H9 (cell line): ENCODE results near the gene HSP90AA1. TPM values are rescaled to one million over a fixed set of nuclear protein-coding genes. Genes with fewer than 3 reads are reported as not detected.

Source experiments
- DNase-seq: peaks from one replicate; pipeline ENCODE4 v3.0.0-alpha.2; 2017
- H2AFZ ChIP-seq: one replicate; pipeline ENCODE4 v1.6.1; 2013; ENCODE audit warnings: mild to moderate bottlenecking, low read length, control low read depth, moderate library complexity
- H2AK5ac ChIP-seq: 2 replicates; pipeline ENCODE4 v1.6.1; 2013; ENCODE audit warnings: low read length, control low read depth, mixed read lengths; ENCODE audit not compliant: insufficient read length
- H2BK120ac ChIP-seq: one replicate; pipeline ENCODE4 v1.6.1; 2013; ENCODE audit warnings: low read depth, mild to moderate bottlenecking, low read length, control low read depth, inconsistent platforms; ENCODE audit not compliant: poor library complexity, severe bottlenecking
- H2BK12ac ChIP-seq: 2 replicates; pipeline ENCODE4 v1.6.1; 2013; ENCODE audit warnings: low read length, control low read depth, mixed read lengths, low read depth; ENCODE audit not compliant: insufficient read length
- H2BK15ac ChIP-seq: 2 replicates; pipeline ENCODE4 v1.6.1; 2013; ENCODE audit warnings: low read depth, low read length, control low read depth
- H2BK20ac ChIP-seq: one replicate; pipeline ENCODE4 v1.6.1; 2013; ENCODE audit warnings: low read depth, mild to moderate bottlenecking, low read length, control low read depth, inconsistent platforms; ENCODE audit not compliant: poor library complexity, severe bottlenecking
- H2BK5ac ChIP-seq: 2 replicates; pipeline ENCODE4 v1.6.1; 2013; ENCODE audit warnings: low read length, control low read depth, mixed read lengths; ENCODE audit not compliant: insufficient read length
- H3K14ac ChIP-seq: 2 replicates; pipeline ENCODE4 v1.6.1; 2013; ENCODE audit warnings: low read length, control low read depth; ENCODE audit not compliant: insufficient read depth
- H3K18ac ChIP-seq: 2 replicates; pipeline ENCODE4 v1.6.1; 2013; ENCODE audit warnings: low read depth, mild to moderate bottlenecking, mixed read lengths, low read length, control low read depth; ENCODE audit not compliant: insufficient read length
- H3K23ac ChIP-seq: 2 replicates; pipeline ENCODE4 v1.6.1; 2013; ENCODE audit warnings: low read length, control low read depth, mixed read lengths, low read depth; ENCODE audit not compliant: insufficient read length
- H3K23me2 ChIP-seq: 2 replicates; pipeline ENCODE4 v1.6.1; 2013; ENCODE audit warnings: low read depth, mild to moderate bottlenecking, mixed read lengths, low read length, control low read depth; ENCODE audit not compliant: insufficient read length, poor library complexity, severe bottlenecking
- H3K27ac ChIP-seq: 2 replicates; pipeline ENCODE4 v1.5.1; 2013; ENCODE audit warnings: low read length, control low read depth, mixed read lengths, low read depth; ENCODE audit not compliant: insufficient read length
- H3K27me3 ChIP-seq: 2 replicates; pipeline ENCODE4 v1.6.1; 2013; ENCODE audit warnings: low read length, control low read depth, inconsistent platforms; ENCODE audit not compliant: insufficient read depth
- H3K4ac ChIP-seq: 2 replicates; pipeline ENCODE4 v1.6.1; 2013; ENCODE audit warnings: low read depth, mild to moderate bottlenecking, control low read depth, inconsistent platforms, low read length, moderate library complexity
- H3K4me1 ChIP-seq: 2 replicates; pipeline ENCODE4 v1.6.1; 2013; ENCODE audit warnings: low read length, control low read depth, inconsistent platforms; ENCODE audit not compliant: insufficient read depth
- H3K4me2 ChIP-seq: 2 replicates; pipeline ENCODE4 v1.6.1; 2013; ENCODE audit warnings: low read length, control low read depth, mixed read lengths; ENCODE audit not compliant: insufficient read length, insufficient read depth
- H3K56ac ChIP-seq: 2 replicates; pipeline ENCODE4 v1.6.1; 2013; ENCODE audit warnings: low read depth, mild to moderate bottlenecking, mixed read lengths, low read length, control low read depth; ENCODE audit not compliant: insufficient read length
- H3K79me1 ChIP-seq: 2 replicates; pipeline ENCODE4 v1.6.1; 2013; ENCODE audit warnings: low read depth, mild to moderate bottlenecking, moderate library complexity, low read length, control low read depth, inconsistent platforms; ENCODE audit not compliant: insufficient read depth, poor library complexity, severe bottlenecking
- H3K79me2 ChIP-seq: 2 replicates; pipeline ENCODE4 v1.6.1; 2013; ENCODE audit warnings: low read length, control low read depth, inconsistent platforms; ENCODE audit not compliant: insufficient read depth
- H3K9ac ChIP-seq: 2 replicates; pipeline ENCODE4 v1.6.1; 2013; ENCODE audit warnings: low read length, control low read depth, mixed read lengths; ENCODE audit not compliant: insufficient read length; ENCODE audit errors: extremely low read depth
- H3K9me3 ChIP-seq: one replicate; pipeline ENCODE4 v1.6.1; 2013; ENCODE audit warnings: low read depth, low read length, inconsistent platforms; ENCODE audit not compliant: control insufficient read depth
- H3T11ph ChIP-seq: one replicate; pipeline ENCODE4 v1.6.1; 2013; ENCODE audit warnings: mild to moderate bottlenecking, low read length, control low read depth, inconsistent platforms
- H4K20me1 ChIP-seq: one replicate; pipeline ENCODE4 v1.6.1; 2013; ENCODE audit not compliant: control insufficient read depth, insufficient read length, insufficient read depth
- H4K5ac ChIP-seq: 2 replicates; pipeline ENCODE4 v1.6.1; 2013; ENCODE audit warnings: low read depth, mild to moderate bottlenecking, mixed read lengths, low read length, control low read depth; ENCODE audit not compliant: insufficient read length
- H4K8ac ChIP-seq: replicated peaks from 2 replicates; pipeline ENCODE4 v1.6.1; 2013; ENCODE audit warnings: low read length, control low read depth, mixed read lengths, low read depth; ENCODE audit not compliant: insufficient read length
- H4K91ac ChIP-seq: 2 replicates; pipeline ENCODE4 v1.6.1; 2013; ENCODE audit warnings: low read depth, mild to moderate bottlenecking, moderate library complexity, mixed read lengths, low read length, control low read depth; ENCODE audit not compliant: insufficient read length
- H3K27ac Mint-ChIP-seq, 3 experiments: 2 replicates in 2 of 3; 3 replicates in 1 of 3; pipeline ENCODE4 v1.8.0; 2020 to 2021; ENCODE audit warnings: mixed read lengths in 3 of 3, mild to moderate bottlenecking in 1 of 3, moderate library complexity in 1 of 3
- H3K27me3 Mint-ChIP-seq: 2 replicates; pipeline ENCODE4 v1.8.0; 2021; ENCODE audit warnings: low read depth, mild to moderate bottlenecking, moderate library complexity, mixed read lengths
- H3K36me3 Mint-ChIP-seq, 3 experiments: 2 replicates in 2 of 3; 3 replicates in 1 of 3; pipeline ENCODE4 v1.8.0; 2020 to 2021; ENCODE audit warnings: low read depth in 3 of 3, mixed read lengths in 3 of 3; ENCODE audit not compliant: insufficient read depth in 1 of 3
- H3K4me1 Mint-ChIP-seq, 2 experiments: 2 replicates each; pipeline ENCODE4 v1.8.0; 2020; ENCODE audit warnings: mixed read lengths in 2 of 2
- H3K4me3 Mint-ChIP-seq, 2 experiments: 2 replicates in 1 of 2; 3 replicates in 1 of 2; pipeline ENCODE4 v1.8.0; 2020 to 2021; ENCODE audit warnings: mild to moderate bottlenecking in 2 of 2, mixed read lengths in 2 of 2, moderate library complexity in 1 of 2
- H3K9me3 Mint-ChIP-seq, 2 experiments: 2 replicates in 1 of 2; 3 replicates in 1 of 2; pipeline ENCODE4 v1.8.0; 2020; ENCODE audit warnings: mild to moderate bottlenecking in 2 of 2, mixed read lengths in 2 of 2, moderate library complexity in 1 of 2
- WGBS: extraction: QIAGEN DNeasy Blood & Tissue Kit; methylation state at CpG from one replicate; pipeline ENCODE4 v1.1.7; 2013; ENCODE audit warnings: missing lambda C conversion rate, low lambda C conversion rate, mixed read lengths; ENCODE audit not compliant: insufficient read length; ENCODE audit errors: extremely low coverage; 5-methylcytosine and 5-hydroxymethylcytosine counted together
- total RNA-seq: library from RNA; stranded (reverse); gene quantifications from 2 replicates; pipeline ENCODE4 v1.2.1, GENCODE V29; 2021
- TF ChIP-seq, protein P1 (sequence below): fragments of 200-600 bp; sonication (generic); conservative IDR thresholded peaks from 3 replicates; pipeline ENCODE4 v1.8.0; 2021; ENCODE audit warnings: antibody characterized with exemption, mild to moderate bottlenecking

HSP90AA1 gene
- total RNA-seq, 1 experiment from 2014 or later = 953 TPM

- H3K9me3 Mint-ChIP-seq = no peaks in the 10 kb centered on the region
- Histone ChIP-seq H4K5ac (no peak overlapping the region), H4K20me1 (no peaks in the 10 kb centered on the region), H3K4me2 (no peak overlapping the region), H2AK5ac (no peak overlapping the region), H3T11ph (no peak overlapping the region), H3K4me1 (no peaks in the 10 kb centered on the region), H3K79me1 (no peaks in the 10 kb centered on the region), H2BK20ac (no peak overlapping the region), H3K4ac (no peak overlapping the region), H2BK12ac (no peak overlapping the region), H2BK15ac (no peak overlapping the region), H3K9me3 (no peaks in the 10 kb centered on the region), H2BK5ac (no peak overlapping the region), H2BK120ac (no peak overlapping the region), H3K27me3 (no peaks in the 10 kb centered on the region), H4K91ac (no peak overlapping the region), H3K23me2 (no peaks in the 10 kb centered on the region), H4K8ac (no peak overlapping the region), H3K27ac (no peak overlapping the region), H3K18ac (no peak overlapping the region), H3K56ac (no peak overlapping the region), H3K79me2 (no peaks in the 10 kb centered on the region), H3K9ac (no peak overlapping the region), H3K23ac (no peak overlapping the region), H2AFZ (no peak overlapping the region), H3K14ac (no peak overlapping the region)
- H3K4me1 Mint-ChIP-seq = peaks cover 3 to 6% of the 10 kb centered on the region in 2 experiments
- TF ChIP-seq, protein P1, sequence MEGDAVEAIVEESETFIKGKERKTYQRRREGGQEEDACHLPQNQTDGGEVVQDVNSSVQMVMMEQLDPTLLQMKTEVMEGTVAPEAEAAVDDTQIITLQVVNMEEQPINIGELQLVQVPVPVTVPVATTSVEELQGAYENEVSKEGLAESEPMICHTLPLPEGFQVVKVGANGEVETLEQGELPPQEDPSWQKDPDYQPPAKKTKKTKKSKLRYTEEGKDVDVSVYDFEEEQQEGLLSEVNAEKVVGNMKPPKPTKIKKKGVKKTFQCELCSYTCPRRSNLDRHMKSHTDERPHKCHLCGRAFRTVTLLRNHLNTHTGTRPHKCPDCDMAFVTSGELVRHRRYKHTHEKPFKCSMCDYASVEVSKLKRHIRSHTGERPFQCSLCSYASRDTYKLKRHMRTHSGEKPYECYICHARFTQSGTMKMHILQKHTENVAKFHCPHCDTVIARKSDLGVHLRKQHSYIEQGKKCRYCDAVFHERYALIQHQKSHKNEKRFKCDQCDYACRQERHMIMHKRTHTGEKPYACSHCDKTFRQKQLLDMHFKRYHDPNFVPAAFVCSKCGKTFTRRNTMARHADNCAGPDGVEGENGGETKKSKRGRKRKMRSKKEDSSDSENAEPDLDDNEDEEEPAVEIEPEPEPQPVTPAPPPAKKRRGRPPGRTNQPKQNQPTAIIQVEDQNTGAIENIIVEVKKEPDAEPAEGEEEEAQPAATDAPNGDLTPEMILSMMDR = no peak
- H3K27ac Mint-ChIP-seq = no peak overlapping the region; a peak in 1 of 7 replicates
- WGBS = no CpG with 5 or more reads among the region's 22 CpGs
- H3K36me3 Mint-ChIP-seq = peaks cover 68 to 89% (median 85%) of the 10 kb centered on the region in 3 experiments
- no peak for DNase-seq
- no peaks in the 10 kb centered on the region; the same call in 1 of the 2 replicates for H3K27me3 Mint-ChIP-seq
- no peak overlapping the region for H3K4me3 Mint-ChIP-seq
Measured at GRCh38 chr14:102043251-102044025, 43.4 kb downstream of the HSP90AA1 start.
